ENCODE data around the gene LARGE2. TPM values are rescaled to one million over a fixed set of nuclear protein-coding genes. Genes with fewer than 3 reads are reported as not detected.

LARGE2 gene
- total RNA-seq, 1 experiment from 2014 or later = 30.1 TPM

- BruUV-seq (replicated peaks) = no TSS peak
- H3K27me3 Mint-ChIP-seq (ENCODE audit: unreplicated experiment) = no peaks in the 10 kb centered on the region
- no peak overlapping the region for H3K27ac Mint-ChIP-seq (ENCODE audit: unreplicated experiment)
- CTCF ChIA-PET = no interaction called here
- H3K36me3 Mint-ChIP-seq (ENCODE audit: insufficient read depth, unreplicated experiment) = peaks cover 6% of the 10 kb centered on the region
- H3K4me3 Mint-ChIP-seq (ENCODE audit: low read depth, unreplicated experiment) = no peak overlapping the region
- H3K4me1 Mint-ChIP-seq (ENCODE audit: low read depth, unreplicated experiment) = peaks cover under 1% of the 10 kb centered on the region
- intact Hi-C loops (cut with micrococcal nuclease; ENCODE audit: unreplicated experiment) = no loop called here
- TF ChIP-seq CTCF (IDR thresholded peaks at IDR 0.05; ENCODE audit: unreplicated experiment) = no peak
- H3K9me3 Mint-ChIP-seq (ENCODE audit: low read depth, unreplicated experiment) = no peaks in the 10 kb centered on the region
- DNase-seq = no peak
Observed at GRCh38 chr11:45935349-45936064, 13.1 kb downstream of the LARGE2 start.

GRCh38 chr11:45936511-45937054 is 14.1 kb downstream of the LARGE2 start:
- CTCF ChIA-PET = no interaction called here
- BruUV-seq (replicated peaks) = no TSS peak
- no peaks in the 10 kb centered on the region for H3K9me3 Mint-ChIP-seq (ENCODE audit: low read depth, unreplicated experiment)
- H3K4me3 Mint-ChIP-seq (ENCODE audit: low read depth, unreplicated experiment) = no peak overlapping the region
- H3K27me3 Mint-ChIP-seq (ENCODE audit: unreplicated experiment) = no peaks in the 10 kb centered on the region
- no peak for DNase-seq
- intact Hi-C loops (cut with micrococcal nuclease; ENCODE audit: unreplicated experiment) = no loop called here
- no peak for TF ChIP-seq CTCF (IDR thresholded peaks at IDR 0.05; ENCODE audit: unreplicated experiment)
- no peak overlapping the region for H3K27ac Mint-ChIP-seq (ENCODE audit: unreplicated experiment)
- H3K4me1 Mint-ChIP-seq (ENCODE audit: low read depth, unreplicated experiment) = no peaks in the 10 kb centered on the region
- H3K36me3 Mint-ChIP-seq (ENCODE audit: insufficient read depth, unreplicated experiment) = peaks cover 6% of the 10 kb centered on the region

- H3K4me3 Mint-ChIP-seq (ENCODE audit: low read depth, unreplicated experiment) = no peak overlapping the region
- H3K27ac Mint-ChIP-seq (ENCODE audit: unreplicated experiment) = no peak overlapping the region
- no peaks in the 10 kb centered on the region for H3K4me1 Mint-ChIP-seq (ENCODE audit: low read depth, unreplicated experiment)
- no peak for DNase-seq
- TF ChIP-seq CTCF (IDR thresholded peaks at IDR 0.05; ENCODE audit: unreplicated experiment) = no peak
- H3K27me3 Mint-ChIP-seq (ENCODE audit: unreplicated experiment) = no peaks in the 10 kb centered on the region
- peaks cover 4% of the 10 kb centered on the region for H3K36me3 Mint-ChIP-seq (ENCODE audit: insufficient read depth, unreplicated experiment)
- no TSS peak for BruUV-seq (replicated peaks)
- intact Hi-C loops (cut with micrococcal nuclease; ENCODE audit: unreplicated experiment) = no loop called here
- H3K9me3 Mint-ChIP-seq (ENCODE audit: low read depth, unreplicated experiment) = no peaks in the 10 kb centered on the region
- CTCF ChIA-PET = no interaction called here
Observed at GRCh38 chr11:45937916-45938315, 15.5 kb downstream of the LARGE2 start.

- no peaks in the 10 kb centered on the region for H3K27me3 Mint-ChIP-seq (ENCODE audit: unreplicated experiment)
- no peak overlapping the region for H3K27ac Mint-ChIP-seq (ENCODE audit: unreplicated experiment)
- BruUV-seq (replicated peaks) = no TSS peak
- intact Hi-C loops (cut with micrococcal nuclease; ENCODE audit: unreplicated experiment) = no loop called here
- H3K9me3 Mint-ChIP-seq (ENCODE audit: low read depth, unreplicated experiment) = no peaks in the 10 kb centered on the region
- DNase-seq = no peak
- H3K4me3 Mint-ChIP-seq (ENCODE audit: low read depth, unreplicated experiment) = no peak overlapping the region
- H3K36me3 Mint-ChIP-seq (ENCODE audit: insufficient read depth, unreplicated experiment) = no peaks in the 10 kb centered on the region
- CTCF ChIA-PET = no interaction called here
- H3K4me1 Mint-ChIP-seq (ENCODE audit: low read depth, unreplicated experiment) = no peaks in the 10 kb centered on the region
- no peak for TF ChIP-seq CTCF (IDR thresholded peaks at IDR 0.05; ENCODE audit: unreplicated experiment)
Observed at GRCh38 chr11:45939836-45940235, 17.4 kb downstream of the LARGE2 start.
